Muscle of leg (tissue), 11 donors: Measurements from ENCODE around the gene LY6G6C. TPM values are rescaled to one million over a fixed set of nuclear protein-coding genes. Genes with fewer than 3 reads are reported as not detected.
A peak's percentile ranks its signal among the peaks of the same experiment; 100 is the strongest.

Experiments
- DNase-seq: peaks from one replicate; pipeline ENCODE4 v3.0.0; 2013
- H3K27ac ChIP-seq: one replicate; pipeline ENCODE4 v1.5.1; 2013; ENCODE audit warnings: mild to moderate bottlenecking, low read length, control low read depth
- H3K27me3 ChIP-seq: one replicate; pipeline ENCODE4 v1.6.1; 2013; ENCODE audit warnings: low read length; ENCODE audit not compliant: control insufficient read depth, insufficient read depth
- H3K36me3 ChIP-seq: one replicate; pipeline ENCODE4 v1.6.1; 2013; ENCODE audit warnings: low read length; ENCODE audit not compliant: control insufficient read depth, insufficient read depth
- H3K4me1 ChIP-seq: one replicate; pipeline ENCODE4 v1.6.1; 2013; ENCODE audit warnings: low read length; ENCODE audit not compliant: control insufficient read depth, insufficient read depth
- H3K4me3 ChIP-seq: one replicate; pipeline ENCODE4 v1.5.1; 2013; ENCODE audit warnings: low read length, control low read depth
- H3K9me3 ChIP-seq: replicated peaks from 2 replicates; pipeline ENCODE4 v1.6.1; 2013; ENCODE audit warnings: low read depth, low read length; ENCODE audit not compliant: control insufficient read depth
- WGBS: methylation state at CpG from one replicate; pipeline ENCODE4 v1.1.5; 2013; ENCODE audit warnings: missing lambda C conversion rate; ENCODE audit not compliant: insufficient coverage; 5-methylcytosine and 5-hydroxymethylcytosine counted together
- polyA plus RNA-seq, 8 donors: library from polyadenylated mRNA; unstranded; fragments of 120-200 nt; gene quantifications; one replicate each; pipeline versions ENCODE4 v1.2.1 to v1.2.3, GENCODE V29; 2013; ENCODE audit warnings: inconsistent platforms in 1 of 8, low replicate concordance in 1 of 8; ENCODE audit not compliant: insufficient read length in 8 of 8, insufficient read depth in 1 of 8
- total RNA-seq: library from RNA; stranded (reverse); fragments of 120-200 nt; gene quantifications from one replicate; pipeline ENCODE4 v1.2.4, GENCODE V29; 2013

Gene LY6G6C
- total and polyA plus RNA-seq, 9 donors: 0.09 to 1.2 (median 0.35) TPM; not detected in 1

GRCh38 chr6:31705931-31706330 is 15.6 kb downstream of the LY6G6C start:
- Histone ChIP-seq H3K36me3 (peaks cover 3% of the 10 kb centered on the region), H3K4me1 (peaks cover 17% of the 10 kb centered on the region), H3K4me3 (no peak overlapping the region), H3K27ac (no peak overlapping the region), H3K27me3 (no peaks in the 10 kb centered on the region), H3K9me3 (no peaks in the 10 kb centered on the region)
- DNase-seq: no peak
- WGBS: no CpG with 5 or more reads among the region's 6 CpGs

GRCh38 chr6:31702819-31703716 is 18.5 kb downstream of the LY6G6C start, which contains the start of gene ABHD16A:
TSS of gene ABHD16A (minus strand) at chr6:31703324. CDS start at chr6:31703281, 43 bp downstream.
- Histone ChIP-seq H3K27ac (peak within 1 kb of the TSS; percentile 96), H3K27me3 (no peaks in the 10 kb centered on the region), H3K9me3 (no peaks in the 10 kb centered on the region), H3K4me1 (peaks cover 20% of the 10 kb centered on the region), H3K4me3 (peak within 1 kb of the TSS; percentile 59), H3K36me3 (peaks cover 20% of the 10 kb centered on the region)
- 2% methylated on average over 51 of the region's 54 CpGs for WGBS
- peak; percentile 100 for DNase-seq

- no peak for DNase-seq
- WGBS: 0% methylated on average over 6 of the region's 10 CpGs
Observed at GRCh38 chr6:31702405-31702818, 19.1 kb downstream of the LY6G6C start.

GRCh38 chr6:31701666-31702404 is 19.7 kb downstream of the LY6G6C start:
- Histone ChIP-seq H3K27ac (peak overlapping the region; percentile 96), H3K9me3 (no peaks in the 10 kb centered on the region), H3K4me1 (peaks cover 20% of the 10 kb centered on the region), H3K27me3 (no peaks in the 10 kb centered on the region), H3K4me3 (peak overlapping the region; percentile 59), H3K36me3 (peaks cover 29% of the 10 kb centered on the region)
- 13% methylated on average over 5 of the region's 7 CpGs for WGBS
- DNase-seq: peak; percentile 89

More at GRCh38 chr6:31702405-31702818, 19.1 kb downstream of the LY6G6C start:
- H3K27ac ChIP-seq: peak overlapping the region; percentile 96
- peaks cover 24% of the 10 kb centered on the region for H3K36me3 ChIP-seq
- H3K27me3 ChIP-seq: no peaks in the 10 kb centered on the region
- no peaks in the 10 kb centered on the region for H3K9me3 ChIP-seq
- H3K4me1 ChIP-seq: peaks cover 20% of the 10 kb centered on the region
- H3K4me3 ChIP-seq: peak overlapping the region; percentile 59

- H3K27ac ChIP-seq: peak overlapping the region; percentile 96
Observed at GRCh38 chr6:31700740-31701401, 20.7 kb downstream of the LY6G6C start.

GRCh38 chr6:31697555-31697954 is 24.0 kb downstream of the LY6G6C start:
- Histone ChIP-seq H3K9me3 (no peaks in the 10 kb centered on the region), H3K27me3 (no peaks in the 10 kb centered on the region), H3K36me3 (peaks cover 59% of the 10 kb centered on the region), H3K4me1 (peaks cover 15% of the 10 kb centered on the region), H3K4me3 (no peak overlapping the region), H3K27ac (no peak overlapping the region)
- WGBS: no CpG with 5 or more reads among the region's 3 CpGs
- DNase-seq: no peak

More at GRCh38 chr6:31700740-31701401, 20.7 kb downstream of the LY6G6C start:
- H3K36me3 ChIP-seq: peaks cover 36% of the 10 kb centered on the region
- H3K4me1 ChIP-seq: peaks cover 20% of the 10 kb centered on the region
- H3K27me3 ChIP-seq: no peaks in the 10 kb centered on the region
- DNase-seq: no peak
- no peaks in the 10 kb centered on the region for H3K9me3 ChIP-seq
- 89% methylated on average over 1 of the region's 5 CpGs for WGBS
- no peak overlapping the region for H3K4me3 ChIP-seq

- no peaks in the 10 kb centered on the region for H3K27me3 ChIP-seq
- H3K27ac ChIP-seq: no peak overlapping the region
- no peak for DNase-seq
- H3K36me3 ChIP-seq: peaks cover 75% of the 10 kb centered on the region
- H3K9me3 ChIP-seq: no peaks in the 10 kb centered on the region
- no peak overlapping the region for H3K4me3 ChIP-seq
- WGBS: 83% methylated on average over 2 of the region's 6 CpGs
- H3K4me1 ChIP-seq: no peaks in the 10 kb centered on the region
Observed at GRCh38 chr6:31693535-31693934, 28.0 kb downstream of the LY6G6C start.

- Histone ChIP-seq H3K4me1 (no peaks in the 10 kb centered on the region), H3K27ac (no peak overlapping the region), H3K27me3 (no peaks in the 10 kb centered on the region), H3K36me3 (peaks cover 81% of the 10 kb centered on the region), H3K4me3 (no peak overlapping the region), H3K9me3 (no peaks in the 10 kb centered on the region)
- no peak for DNase-seq
- 97% methylated on average over 8 of the region's 9 CpGs for WGBS
Observed at GRCh38 chr6:31692886-31693285, 28.7 kb downstream of the LY6G6C start.

- no peaks in the 10 kb centered on the region for H3K4me1 ChIP-seq
- no peaks in the 10 kb centered on the region for H3K27me3 ChIP-seq
- no peak overlapping the region for H3K27ac ChIP-seq
- DNase-seq: no peak
- WGBS: 81% methylated on average over 2 of the region's 4 CpGs
- H3K36me3 ChIP-seq: peaks cover 82% of the 10 kb centered on the region
- no peak overlapping the region for H3K4me3 ChIP-seq
- H3K9me3 ChIP-seq: no peaks in the 10 kb centered on the region
Observed at GRCh38 chr6:31692353-31692752, 29.2 kb downstream of the LY6G6C start.
